Pancreas (tissue), 10 donors: ENCODE data around the gene GPR35. TPM values are rescaled to one million over a fixed set of nuclear protein-coding genes. Genes with fewer than 3 reads are reported as not detected.

Experiments
- ATAC-seq, 4 donors: fragments of 200-7000 bp; cut with Tn5 transposase; one replicate each; pipeline versions ENCODE4 v1.8.0 to v1.9.1; 2020; ENCODE audit warnings: mild to moderate bottlenecking in 4 of 4, moderate library complexity in 4 of 4
- DNase-seq, 6 donors: peaks; one replicate each; pipeline ENCODE4 v3.0.0-alpha.2; 2020
- FAIRE-seq: peaks from 2 replicates; lab custom pipeline; 2012; peaks lifted over from hg19 to GRCh38; lab: Jason Lieb, UNC
- H3K27ac ChIP-seq, 4 donors: fragments of 200-600 bp; sonication (generic); 1 replicate in 3 of 4; 2 replicates in 1 of 4; pipeline versions ENCODE4 v1.5.0 to v1.8.0; 2020
- H3K27me3 ChIP-seq, 4 donors: fragments of 200-600 bp; one replicate each; pipeline ENCODE4 v1.8.0; 2021
- H3K36me3 ChIP-seq, 3 donors: fragments of 200-600 bp; sonication (generic) in 1 of 3; one replicate each; pipeline versions ENCODE4 v1.5.0 to v1.8.0; 2020 to 2021
- H3K4me1 ChIP-seq, 3 donors: fragments of 200-600 bp; one replicate each; pipeline ENCODE4 v1.8.0; 2021
- H3K4me3 ChIP-seq, 4 donors: fragments of 200-600 bp; sonication (generic) in 2 of 4; one replicate each; pipeline versions ENCODE4 v1.5.0 to v1.8.0; 2020 to 2021
- H3K9me3 ChIP-seq, 4 donors: fragments of 200-600 bp; one replicate each; pipeline ENCODE4 v1.8.0; 2021
- WGBS, 2 donors: extraction: QIAGEN DNeasy Blood & Tissue Kit; methylation state at CpG; one replicate each; pipeline ENCODE4 v1.1.7; 2013; 5-methylcytosine and 5-hydroxymethylcytosine counted together
- intact Hi-C, 3 donors: fragments of 100-400 bp; cut with DNase I; formaldehyde crosslinking; loops; one replicate each; pipeline versions ENCODE4 v1.11.1 to v1.14.2; 2022
- polyA plus RNA-seq, 2 donors: library from polyadenylated mRNA; stranded (reverse); fragments of 200-250 nt; gene quantifications; one replicate each; pipeline ENCODE4 v1.2.3, GENCODE V29; 2013
- total RNA-seq, 6 donors: library from RNA; stranded (reverse); fragmentation: NEBNext Ultra II Directional in 4 of 6; extraction: Animal tissue kit (Norgen Biotek cat#: 25700) in 4 of 6; gene quantifications; one replicate each; pipeline versions ENCODE4 v1.2.1 to v1.2.4, GENCODE V29; 2021 to 2023
- TF ChIP-seq, protein P1 (sequence below), 4 donors: fragments of 200-600 bp; sonication (generic) in 3 of 4; IDR thresholded peaks; one replicate each; pipeline versions ENCODE4 v1.5.0 to v1.8.0; 2021; ENCODE audit warnings: antibody characterized with exemption in 4 of 4
- donor health status: healthy with polysubstance abuse.
- donor health status: DM: no; HTN: no; CAD: no; lungs with moderate emphysema.
- donor health status: DM: no; HTN: no; CAD: no.
- donor health status: control.
- donor health status: control.
- donor health status: Bipolar disorder and iron deficiency.
- donor health status: DM: yes; HTN: yes; CAD: no.
- donor health status: DM: no; HTN: no; CAD: no.
- donor health status: DM: no; HTN: no; CAD: no.
- donor health status: DM: yes; HTN: yes; CAD: no.

Gene GPR35
- total and polyA plus RNA-seq, 8 donors, result 0.35 to 4.6 (median 1.0) TPM

DNA sequence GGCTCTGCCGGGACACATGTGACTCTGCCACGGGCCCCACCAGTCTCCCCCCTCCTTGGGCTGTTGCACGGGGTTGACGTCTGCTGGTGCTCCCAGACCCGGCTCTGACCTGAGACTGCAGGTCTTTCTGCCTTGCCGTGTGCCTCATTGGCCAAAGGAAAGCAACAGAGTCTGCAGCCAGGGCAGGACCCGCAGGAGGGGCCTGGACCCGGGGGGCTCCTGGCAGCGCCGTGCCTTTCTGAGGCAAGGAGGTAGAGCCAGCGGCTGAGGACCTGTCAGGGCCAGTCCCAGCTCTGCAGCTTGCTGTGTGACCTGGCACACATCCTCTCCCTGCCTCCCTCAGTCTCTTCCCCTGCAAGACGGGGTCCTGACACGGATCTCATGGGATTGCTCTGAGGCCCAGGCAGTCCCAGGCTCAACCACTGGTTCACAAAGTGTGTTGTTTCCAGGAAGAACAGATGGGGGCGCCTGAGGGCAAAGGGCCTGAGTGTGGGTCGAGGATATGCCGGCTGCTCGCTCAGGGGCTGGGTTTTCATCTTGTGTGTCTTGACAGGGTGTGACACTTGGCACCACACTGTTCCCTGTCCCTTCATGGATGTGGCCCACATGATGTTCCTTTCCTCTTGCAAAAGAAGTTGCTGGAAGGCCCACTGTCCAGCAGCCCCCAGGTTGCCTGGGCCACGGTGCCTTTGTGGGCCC, 29.8 kb upstream of the GPR35 start:
- no peaks in the 10 kb centered on the region for H3K4me1 ChIP-seq
- FAIRE-seq, result no peak
- ATAC-seq, result peak in 2 of 4 donors; percentile 13 to 19
- H3K27me3 ChIP-seq, result no peaks in the 10 kb centered on the region
- WGBS, 2 donors, result 77 to 80% methylated on average over 16 to 18 of the region's 18 CpGs
- peak in 3 of 6 donors; percentile 18 to 65 (median 49) for DNase-seq
- TF ChIP-seq, protein P1, sequence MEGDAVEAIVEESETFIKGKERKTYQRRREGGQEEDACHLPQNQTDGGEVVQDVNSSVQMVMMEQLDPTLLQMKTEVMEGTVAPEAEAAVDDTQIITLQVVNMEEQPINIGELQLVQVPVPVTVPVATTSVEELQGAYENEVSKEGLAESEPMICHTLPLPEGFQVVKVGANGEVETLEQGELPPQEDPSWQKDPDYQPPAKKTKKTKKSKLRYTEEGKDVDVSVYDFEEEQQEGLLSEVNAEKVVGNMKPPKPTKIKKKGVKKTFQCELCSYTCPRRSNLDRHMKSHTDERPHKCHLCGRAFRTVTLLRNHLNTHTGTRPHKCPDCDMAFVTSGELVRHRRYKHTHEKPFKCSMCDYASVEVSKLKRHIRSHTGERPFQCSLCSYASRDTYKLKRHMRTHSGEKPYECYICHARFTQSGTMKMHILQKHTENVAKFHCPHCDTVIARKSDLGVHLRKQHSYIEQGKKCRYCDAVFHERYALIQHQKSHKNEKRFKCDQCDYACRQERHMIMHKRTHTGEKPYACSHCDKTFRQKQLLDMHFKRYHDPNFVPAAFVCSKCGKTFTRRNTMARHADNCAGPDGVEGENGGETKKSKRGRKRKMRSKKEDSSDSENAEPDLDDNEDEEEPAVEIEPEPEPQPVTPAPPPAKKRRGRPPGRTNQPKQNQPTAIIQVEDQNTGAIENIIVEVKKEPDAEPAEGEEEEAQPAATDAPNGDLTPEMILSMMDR (IDR thresholded peaks at IDR 0.05), result no peak
- intact Hi-C loops, result no loop called here
- no peak overlapping the region for H3K27ac ChIP-seq
- no peaks in the 10 kb centered on the region for H3K9me3 ChIP-seq
- peaks cover 0 to 13% (median 0%) of the 10 kb centered on the region in 3 donors for H3K36me3 ChIP-seq
- H3K4me3 ChIP-seq, result no peak overlapping the region

DNA sequence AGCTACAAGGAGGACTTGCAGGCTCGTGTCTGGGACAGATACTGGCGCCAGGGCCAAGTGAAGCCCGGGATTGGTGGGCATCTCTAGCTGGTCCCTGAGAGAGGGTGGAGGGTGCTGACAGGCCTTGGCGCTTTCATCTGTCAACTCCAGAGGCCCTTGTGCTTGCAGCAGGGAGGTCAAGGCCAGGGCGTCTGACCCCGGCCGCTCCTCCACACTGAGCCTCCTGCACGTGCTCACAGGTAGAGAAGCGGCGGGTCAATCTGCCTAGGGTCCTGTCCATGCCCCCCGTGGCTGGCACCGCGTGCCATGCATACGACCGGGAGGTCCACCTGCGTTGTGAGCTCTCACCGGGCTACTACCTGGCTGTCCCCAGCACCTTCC, 29.2 kb upstream of the GPR35 start:
- TF ChIP-seq, protein P1 (IDR thresholded peaks at IDR 0.05), result no peak
- Histone ChIP-seq H3K27ac (no peak overlapping the region), H3K9me3 (no peaks in the 10 kb centered on the region), H3K36me3 (peaks cover 0 to 13% (median 0%) of the 10 kb centered on the region in 3 donors), H3K4me3 (no peak overlapping the region), H3K27me3 (no peaks in the 10 kb centered on the region), H3K4me1 (no peaks in the 10 kb centered on the region)
- 92 to 95% methylated on average over 17 of the region's 17 CpGs for WGBS, 2 donors
- peak in 2 of 6 donors; percentile 22 to 69 for DNase-seq
- no peak for FAIRE-seq
- intact Hi-C loops, result no loop called here
- no peak for ATAC-seq

DNA sequence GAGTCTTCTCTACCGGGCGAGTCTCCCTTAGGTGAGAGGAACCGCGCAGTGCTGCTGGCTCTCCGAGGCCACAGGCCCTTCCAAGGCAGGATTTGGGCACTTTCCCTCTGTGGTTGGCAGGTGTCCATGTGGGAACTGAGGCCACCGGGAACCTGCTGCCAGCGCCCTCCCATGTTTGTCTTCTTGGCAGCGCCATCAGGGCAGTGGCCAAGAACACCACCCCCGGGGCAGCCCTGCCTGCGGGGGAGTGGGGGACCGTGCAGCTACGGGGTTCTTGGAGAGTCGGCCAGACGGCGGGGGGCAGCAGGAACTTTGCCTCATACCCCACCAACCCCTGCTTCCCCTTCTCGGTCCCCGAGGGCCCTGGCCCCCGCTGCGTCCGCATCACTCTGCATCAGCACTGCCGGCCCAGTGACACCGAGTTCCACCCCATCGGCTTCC, 28.8 kb upstream of the GPR35 start:
- 83 to 86% methylated on average over 23 of the region's 23 CpGs for WGBS, 2 donors
- Histone ChIP-seq H3K9me3 (no peaks in the 10 kb centered on the region), H3K36me3 (peaks cover 0 to 13% (median 0%) of the 10 kb centered on the region in 3 donors), H3K4me1 (no peaks in the 10 kb centered on the region), H3K4me3 (no peak overlapping the region), H3K27ac (no peak overlapping the region), H3K27me3 (no peaks in the 10 kb centered on the region)
- intact Hi-C loops, result no loop called here
- FAIRE-seq (no peak), DNase-seq (peak in 4 of 6 donors; percentile 13 to 80 (median 34)), ATAC-seq (peak in 1 of 4 donors; percentile 61)
- TF ChIP-seq, protein P1 (IDR thresholded peaks at IDR 0.05), result no peak

DNA sequence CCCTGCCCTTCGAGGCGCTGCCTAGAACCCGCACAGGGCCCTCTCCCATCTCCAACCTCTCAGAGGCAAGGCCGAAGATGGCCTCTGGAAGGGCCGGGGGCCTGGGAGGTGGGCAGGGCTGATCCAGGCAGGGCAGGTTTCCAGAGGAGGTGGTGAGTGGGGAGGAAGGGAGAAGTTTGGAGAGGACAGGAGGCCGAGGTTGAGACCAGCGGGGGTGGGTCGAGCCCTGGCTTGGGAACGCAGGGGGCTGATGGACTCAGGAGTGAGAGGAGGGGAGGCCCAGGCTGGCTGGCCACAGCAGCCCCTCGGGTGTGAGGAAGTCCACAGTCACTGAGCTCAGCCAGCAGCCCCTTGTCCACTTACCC, 28.2 kb upstream of the GPR35 start:
- Histone ChIP-seq H3K4me1 (no peaks in the 10 kb centered on the region), H3K36me3 (peaks cover 0 to 11% (median 0%) of the 10 kb centered on the region in 3 donors), H3K9me3 (no peaks in the 10 kb centered on the region), H3K27ac (no peak overlapping the region), H3K27me3 (no peaks in the 10 kb centered on the region), H3K4me3 (no peak overlapping the region)
- peak in 2 of 6 donors; percentile 8 to 18 for DNase-seq
- intact Hi-C loops, result no loop called here
- TF ChIP-seq, protein P1 (IDR thresholded peaks at IDR 0.05), result no peak
- no peak for ATAC-seq
- FAIRE-seq, result no peak
- 91 to 94% methylated on average over 10 of the region's 10 CpGs for WGBS, 2 donors
